ENCODE data around the gene ZNF467.
A peak's percentile ranks its signal among the peaks of the same experiment; 100 is the strongest.

Gene ZNF467

GRCh38 chr7:149783386-149784250, 10.2 kb upstream of the ZNF467 start:
- no peak for DNase-seq

GRCh38 chr7:149782682-149783345, 9.4 kb upstream of the ZNF467 start:
- DNase-seq: no peak

- no peak for DNase-seq
These were observed 8.5 kb upstream of the ZNF467 start for GRCh38 chr7:149781921-149782320.

- DNase-seq: no peak
These were observed 7.4 kb upstream of the ZNF467 start for GRCh38 chr7:149780636-149781419.

DNA sequence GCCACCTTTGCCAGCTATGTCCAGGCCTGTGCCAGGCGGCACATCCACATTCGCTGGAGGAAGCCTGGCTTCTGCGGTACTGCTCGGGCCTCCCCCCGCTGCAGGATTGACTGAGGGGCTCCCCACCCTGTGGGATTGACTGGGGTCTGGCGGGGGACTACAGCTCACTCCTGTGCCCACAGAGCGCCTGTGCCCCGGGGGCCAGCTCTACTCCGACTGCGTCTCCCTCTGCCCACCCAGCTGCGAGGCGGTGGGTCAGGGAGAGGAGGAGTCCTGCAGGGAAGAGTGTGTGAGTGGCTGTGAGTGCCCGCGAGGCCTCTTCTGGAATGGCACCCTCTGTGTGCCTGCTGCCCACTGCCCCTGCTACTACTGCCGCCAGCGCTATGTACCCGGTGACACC, 6.7 kb upstream of the ZNF467 start:
- DNase-seq: no peak

GRCh38 chr7:149779502-149779805, 6.1 kb upstream of the ZNF467 start:
- no peak for DNase-seq

DNA sequence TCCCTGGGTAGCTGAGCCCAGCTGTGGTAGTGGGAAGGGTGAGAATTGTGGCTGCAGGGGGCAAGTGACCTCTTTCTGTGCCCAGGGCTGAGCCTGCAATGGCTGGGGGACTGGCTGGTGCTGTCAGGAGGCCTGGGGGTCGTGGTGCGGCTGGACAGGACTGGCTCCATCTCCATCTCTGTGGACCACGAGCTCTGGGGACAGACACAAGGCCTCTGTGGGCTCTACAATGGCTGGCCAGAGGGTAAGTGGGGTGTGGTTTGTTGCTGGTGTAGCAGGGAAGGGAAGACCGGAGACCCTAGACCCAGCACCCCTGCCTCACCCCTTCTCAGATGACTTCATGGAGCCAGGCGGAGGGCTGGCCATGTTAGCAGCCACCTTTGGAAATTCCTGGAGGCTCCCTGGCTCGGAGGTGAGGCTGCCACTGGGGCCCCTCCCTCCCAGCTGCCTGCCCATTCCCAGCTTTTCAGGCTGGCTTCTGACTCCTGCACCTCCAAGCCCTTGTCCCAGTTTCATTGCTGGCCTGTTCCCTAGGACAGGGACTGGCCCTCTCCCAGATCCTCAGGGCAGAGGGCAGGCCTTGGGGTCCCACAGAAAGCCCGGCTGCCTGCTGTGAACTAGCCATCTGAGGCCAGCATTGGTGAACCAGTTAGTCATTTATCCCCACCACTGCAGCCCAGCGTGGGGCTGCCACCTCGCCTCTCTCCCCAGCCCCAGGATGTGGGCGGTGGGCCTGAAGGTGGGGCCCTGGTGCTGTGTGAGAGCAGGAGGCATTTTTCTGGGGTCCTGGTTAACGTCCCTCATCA, 5.5 kb upstream of the ZNF467 start:
- DNase-seq: no peak

DNA sequence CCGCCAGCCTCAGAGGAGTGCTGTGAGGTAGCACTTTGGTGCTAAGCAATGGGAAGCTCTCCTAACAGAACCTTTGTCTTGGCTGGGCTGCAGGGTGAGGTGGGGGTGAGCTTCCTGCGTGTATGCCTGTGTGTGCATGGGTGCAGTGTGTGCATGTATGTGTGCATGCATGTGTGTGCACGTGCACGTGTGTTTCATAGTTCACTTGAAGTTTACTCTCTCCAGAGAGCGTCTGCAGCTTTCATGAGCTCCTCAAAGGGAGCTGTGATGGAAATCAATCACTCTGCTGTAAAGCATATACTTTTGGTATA, 4.9 kb upstream of the ZNF467 start:
- DNase-seq: no peak

- DNase-seq: no peak
These were observed 4.4 kb upstream of the ZNF467 start for GRCh38 chr7:149777551-149778326.

GRCh38 chr7:149776848-149777407, 3.5 kb upstream of the ZNF467 start:
- no peak for DNase-seq

DNA sequence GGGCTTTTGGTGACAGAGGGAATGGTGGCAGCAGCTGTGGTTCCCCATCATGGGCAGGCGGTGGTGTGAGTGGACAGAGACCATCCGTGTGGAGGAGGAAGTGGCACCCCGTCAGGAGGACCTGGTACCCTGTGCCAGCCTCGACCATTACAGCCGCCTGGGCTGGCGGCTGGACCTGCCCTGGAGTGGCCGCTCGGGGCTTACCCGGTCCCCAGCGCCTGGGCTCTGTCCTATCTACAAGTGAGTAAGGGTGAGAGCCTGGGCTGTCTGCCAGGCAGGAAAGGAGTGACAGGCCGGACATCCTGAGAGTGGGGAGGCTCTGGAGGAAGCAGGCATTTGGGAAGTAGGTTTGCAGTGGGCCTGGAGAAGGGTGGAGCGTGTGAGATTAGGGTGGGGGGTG, 2.9 kb upstream of the ZNF467 start:
- no peak for DNase-seq

- DNase-seq: no peak
These were observed 1.8 kb upstream of the ZNF467 start for GRCh38 chr7:149775176-149775556.

DNA sequence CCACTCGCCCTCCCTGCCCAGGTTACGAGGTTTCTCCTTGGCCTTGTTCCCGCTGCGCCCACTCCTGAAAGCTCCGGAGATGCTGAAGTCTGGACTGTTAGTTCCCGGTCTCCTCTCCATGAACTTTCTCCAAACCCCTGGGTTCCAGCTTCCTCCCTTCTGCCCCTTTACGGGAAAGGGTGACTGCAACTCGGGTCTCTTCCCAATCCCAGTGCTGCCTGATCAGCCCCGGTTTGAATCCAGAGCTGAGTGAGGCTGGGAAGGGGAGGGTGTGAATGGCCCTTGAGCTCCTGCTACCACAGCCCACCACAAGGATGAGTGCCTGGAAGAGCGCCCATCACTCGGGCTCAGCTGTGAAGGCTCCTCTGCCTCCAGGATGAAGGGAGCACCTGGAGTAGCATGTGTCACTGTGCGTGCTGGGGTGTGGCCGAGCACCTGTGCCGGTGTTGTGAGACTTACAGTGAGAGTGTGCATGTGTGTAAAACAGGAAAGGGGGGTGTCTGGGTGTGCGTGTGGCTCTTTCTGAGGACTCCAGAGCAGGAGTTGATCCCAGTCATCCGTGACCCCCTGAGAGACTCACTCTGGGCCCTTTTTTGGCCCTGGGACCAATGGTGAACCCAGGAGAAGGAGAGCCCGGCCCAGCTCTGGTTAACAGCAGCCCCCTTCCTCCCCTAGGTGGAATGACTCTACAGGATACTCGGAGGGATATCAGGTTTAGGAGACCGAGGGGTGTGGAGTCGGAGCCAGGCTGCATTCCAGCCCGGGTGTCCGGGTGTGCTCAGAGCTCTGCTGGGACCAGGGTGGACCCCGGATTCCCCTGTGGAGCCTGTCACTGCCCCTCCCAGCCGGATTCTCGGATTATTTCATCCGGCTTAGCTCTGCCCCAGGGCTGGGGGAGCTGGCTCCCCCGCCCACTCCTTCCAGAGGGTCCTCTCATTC, 1.1 kb upstream of the ZNF467 start:
- no peak for DNase-seq

DNA sequence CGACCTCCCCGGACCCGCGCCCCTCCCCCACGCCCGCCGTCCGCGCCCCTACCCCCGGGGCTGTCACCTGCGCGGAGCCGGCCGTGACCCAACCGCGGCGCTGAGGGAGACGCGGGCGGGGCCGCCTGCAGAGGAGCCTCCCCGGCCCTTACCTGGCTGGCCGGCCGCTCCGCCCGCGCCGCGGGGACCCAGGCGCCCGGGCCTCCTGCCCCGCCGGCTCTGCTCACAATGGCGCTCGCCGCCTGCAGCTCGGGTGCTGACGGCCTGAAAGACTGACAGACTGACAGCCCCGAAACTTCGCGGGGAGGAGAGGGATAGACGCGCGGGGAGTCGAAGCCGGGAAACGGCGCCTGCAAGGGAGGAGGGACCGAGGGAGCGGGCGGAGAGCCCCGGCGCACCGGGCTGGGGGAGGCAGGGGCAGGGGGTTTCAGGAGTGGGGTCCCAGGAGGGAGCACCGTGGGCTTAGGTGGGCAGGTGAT, 393 bp downstream of the ZNF467 start:
- no peak for DNase-seq

DNA sequence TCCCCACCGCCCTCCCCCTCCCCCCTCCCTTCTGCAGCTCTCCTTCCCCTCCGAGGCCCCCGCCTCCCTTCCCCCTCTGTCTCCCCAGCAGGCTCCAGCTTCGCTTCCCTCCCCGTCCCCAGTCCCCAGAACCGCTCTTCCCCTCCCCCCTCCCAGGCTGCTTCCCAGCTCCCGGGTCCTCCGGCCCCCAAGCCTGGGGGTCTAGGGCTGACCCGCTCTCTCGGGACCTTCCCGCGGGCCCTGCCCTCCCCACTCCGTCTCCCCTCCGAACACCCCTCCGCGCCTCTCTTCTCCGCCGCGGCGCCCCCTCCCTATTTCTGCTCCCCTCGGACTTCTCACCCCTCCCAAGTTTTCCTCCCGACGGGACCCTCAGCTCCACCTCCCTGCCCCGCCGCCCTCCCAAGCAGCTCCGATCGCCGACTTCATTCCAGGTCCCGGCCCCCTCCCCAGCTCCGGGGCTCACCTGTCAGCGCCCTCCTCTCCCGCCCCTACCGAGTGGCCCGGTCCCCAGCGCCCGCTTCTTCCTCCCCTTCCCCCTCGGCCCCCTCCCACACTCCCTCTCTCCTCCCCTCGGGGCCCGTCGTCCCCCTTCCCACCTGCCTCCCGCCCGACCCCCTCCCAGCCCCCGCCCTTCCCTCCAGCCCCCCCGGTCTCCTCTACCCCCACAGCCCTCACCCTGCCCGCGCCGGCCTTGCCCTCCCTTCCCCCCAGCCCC, 990 bp downstream of the ZNF467 start:
- no peak for DNase-seq

GRCh38 chr7:149771720-149772240, 1.6 kb downstream of the ZNF467 start:
- peak; percentile 58 to 79 (median 74) for DNase-seq

DNA sequence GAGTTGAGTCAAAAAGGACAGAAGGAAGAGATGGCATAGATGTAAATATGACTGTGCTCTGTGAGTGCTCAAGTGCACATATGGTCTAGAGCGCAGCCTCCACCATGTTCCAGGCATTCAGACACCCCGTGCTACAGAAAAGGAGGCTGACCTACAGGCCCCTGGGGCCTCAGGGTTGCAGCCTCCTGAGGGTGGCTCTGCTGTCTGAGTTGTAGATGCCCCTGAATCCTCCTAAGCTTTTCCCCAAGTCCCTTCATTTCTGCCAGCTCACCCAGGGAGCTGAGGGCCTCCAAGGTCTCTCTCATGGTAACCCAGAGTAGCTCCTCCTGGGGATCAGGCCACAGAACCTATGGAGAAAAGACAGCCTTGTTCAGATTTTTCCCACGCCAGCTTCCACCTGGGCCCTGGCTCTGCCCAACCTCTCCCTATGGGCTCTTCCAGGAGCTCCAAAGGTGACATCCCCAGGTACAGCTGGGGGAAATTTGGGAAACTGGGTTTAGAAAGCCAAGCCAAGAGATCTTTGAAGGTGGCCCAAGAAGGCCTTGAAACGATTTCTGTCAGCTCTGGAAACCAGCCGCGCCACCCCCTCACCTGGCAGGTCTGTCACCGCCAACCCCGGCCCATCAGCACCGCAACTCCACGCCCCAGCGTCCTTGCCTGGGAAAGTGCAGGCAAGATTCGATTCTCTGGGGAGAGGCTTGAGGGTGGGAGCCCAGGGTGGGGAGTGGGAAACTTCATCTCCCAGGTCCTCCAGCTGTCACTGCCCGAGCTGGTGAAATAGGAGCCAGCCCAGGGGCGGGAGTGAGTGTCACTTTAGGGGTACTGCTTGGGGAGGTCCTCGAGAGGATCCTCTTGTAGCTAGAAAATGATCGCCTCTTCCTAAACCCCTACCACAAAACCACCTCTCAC, 2.4 kb downstream of the ZNF467 start:
- no peak for DNase-seq

GRCh38 chr7:149769915-149770314, 3.5 kb downstream of the ZNF467 start:
- DNase-seq: no peak

DNA sequence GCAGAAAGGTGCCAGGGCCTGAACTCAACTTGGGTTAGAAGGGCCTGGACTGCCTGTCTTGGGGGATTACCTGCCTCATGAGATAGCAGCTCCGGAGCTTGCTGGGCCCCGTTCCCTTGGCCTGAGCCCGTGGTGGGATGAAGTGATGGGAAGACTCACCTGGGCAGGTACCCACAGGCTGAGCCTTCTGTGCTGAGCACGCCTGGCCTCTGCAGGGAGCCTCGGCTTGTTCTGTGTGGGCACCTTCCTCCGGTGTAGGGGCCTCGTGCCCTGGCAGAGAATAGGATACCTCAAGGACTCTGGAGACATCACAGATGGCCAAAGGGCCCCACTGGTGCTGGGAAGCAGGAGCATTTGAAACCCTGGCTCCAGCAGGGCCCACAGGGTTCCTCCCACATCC, 4.5 kb downstream of the ZNF467 start:
- no peak for DNase-seq

Measured in activated CD4-positive, CD25-positive, alpha-beta regulatory T cell (primary cell).